Testis (tissue), 2 donors: ENCODE results near the gene BBC3.

Experiments
- CTCF ChIP-seq, 3 experiments: fragments of 450-650 bp in 2 of 3; fragments of 200-600 bp in 1 of 3; sonication (generic) in 1 of 3; IDR thresholded peaks; one replicate each; pipeline ENCODE4 v1.5.1; 2016 to 2019; ENCODE audit warnings: antibody characterized with exemption in 3 of 3, mild to moderate bottlenecking in 2 of 3, moderate library complexity in 1 of 3
- POLR2A ChIP-seq: fragments of 450-650 bp; IDR thresholded peaks from one replicate; pipeline ENCODE4 v1.6.1; 2017; ENCODE audit warnings: antibody characterized with exemption, mild to moderate bottlenecking, moderate library complexity

- TF ChIP-seq CTCF (IDR thresholded peaks at IDR 0.05) = no peak
- TF ChIP-seq POLR2A = no peak
Measured at GRCh38 chr19:47172666-47173455, 58.1 kb downstream of the BBC3 start.
